Caco-2 (cell line): Measurements from ENCODE around the gene FGF6. TPM values are rescaled to one million over a fixed set of nuclear protein-coding genes. Genes with fewer than 3 reads are reported as not detected.

Experiments used
- BruUV-seq: library from RNA; stranded (reverse); fragments of 400-500 nt; replicated peaks from 2 replicates; lab custom pipeline; 2021; lab: Mats Ljungman, UMichigan
- CTCF ChIA-PET: fragments of 300-600 bp; sonication (Branson Sonifier 250); formaldehyde crosslinking; loops from one replicate; lab custom pipeline; 2022; ENCODE audit warnings: antibody characterized with exemption; lab: Charles Lee
- POLR2A ChIA-PET: fragments of 300-600 bp; sonication (Branson Sonifier 250); formaldehyde crosslinking; loops from one replicate; lab custom pipeline; 2022; ENCODE audit warnings: antibody characterized with exemption; lab: Charles Lee
- DNase-seq, 2 experiments: peaks; one replicate each; pipeline versions ENCODE4 v3.0.0 to v3.0.0-alpha.2; 2020 to 2022
- H3K27me3 ChIP-seq: replicated peaks from 2 replicates; pipeline ENCODE4 v1.6.0; 2011; ENCODE audit warnings: low read length; ENCODE audit not compliant: control insufficient read depth, insufficient read depth
- H3K36me3 ChIP-seq: 2 replicates; pipeline ENCODE4 v1.5.1; 2011; ENCODE audit warnings: low read length; ENCODE audit not compliant: control insufficient read depth, insufficient read depth
- H3K4me1 ChIP-seq: fragments of 250-450 bp; sonication (Bioruptor Pico); 2 replicates; pipeline ENCODE4 v1.5.1; 2020; ENCODE audit warnings: mild to moderate bottlenecking
- H3K4me3 ChIP-seq: 2 replicates; pipeline ENCODE4 v1.5.1; 2011; ENCODE audit warnings: low read depth, mild to moderate bottlenecking, control low read depth, low read length
- H3K9me3 ChIP-seq: fragments of 250-450 bp; sonication (Bioruptor Pico); 2 replicates; pipeline ENCODE4 v1.5.1; 2020; ENCODE audit warnings: mild to moderate bottlenecking, moderate library complexity
- H3K27ac Mint-ChIP-seq: one replicate; pipeline ENCODE4 v1.8.0; 2022; ENCODE audit warnings: mixed read lengths; ENCODE audit not compliant: unreplicated experiment
- H3K27me3 Mint-ChIP-seq: one replicate; pipeline ENCODE4 v1.8.0; 2022; ENCODE audit warnings: mixed read lengths; ENCODE audit not compliant: insufficient read depth, unreplicated experiment
- H3K36me3 Mint-ChIP-seq: one replicate; pipeline ENCODE4 v1.8.0; 2022; ENCODE audit warnings: mild to moderate bottlenecking, mixed read lengths; ENCODE audit not compliant: insufficient read depth, unreplicated experiment
- H3K4me1 Mint-ChIP-seq: one replicate; pipeline ENCODE4 v1.8.0; 2022; ENCODE audit warnings: low read depth, mixed read lengths; ENCODE audit not compliant: unreplicated experiment
- H3K4me3 Mint-ChIP-seq: one replicate; pipeline ENCODE4 v1.8.0; 2022; ENCODE audit warnings: mild to moderate bottlenecking, moderate library complexity, mixed read lengths; ENCODE audit not compliant: unreplicated experiment
- H3K9me3 Mint-ChIP-seq: one replicate; pipeline ENCODE4 v1.8.0; 2022; ENCODE audit warnings: mixed read lengths; ENCODE audit not compliant: unreplicated experiment
- intact Hi-C: fragments of 100-400 bp; cut with micrococcal nuclease; formaldehyde crosslinking; loops from one replicate; pipeline ENCODE4 v1.10.0; 2022; ENCODE audit not compliant: unreplicated experiment
- total RNA-seq: library from RNA; stranded (reverse); gene quantifications from 2 replicates; pipeline ENCODE4 v1.2.3, GENCODE V29; 2022
- TF ChIP-seq, protein P1 (sequence below), 2 experiments: fragments of 200-600 bp in 1 of 2; IDR thresholded peaks; 1 replicate in 1 of 2; 2 replicates in 1 of 2; pipeline versions ENCODE4 v1.5.1 to v1.8.0; 2011 to 2022; ENCODE audit warnings: antibody characterized with exemption in 1 of 2, control low read depth in 1 of 2, inconsistent platforms in 1 of 2, low read depth in 1 of 2, low read length in 1 of 2, mild to moderate bottlenecking in 1 of 2, moderate library complexity in 1 of 2; ENCODE audit not compliant: insufficient read depth in 1 of 2, severe bottlenecking in 1 of 2, unreplicated experiment in 1 of 2

FGF6 gene
- total RNA-seq, 1 experiment from 2014 or later, result not detected

DNA sequence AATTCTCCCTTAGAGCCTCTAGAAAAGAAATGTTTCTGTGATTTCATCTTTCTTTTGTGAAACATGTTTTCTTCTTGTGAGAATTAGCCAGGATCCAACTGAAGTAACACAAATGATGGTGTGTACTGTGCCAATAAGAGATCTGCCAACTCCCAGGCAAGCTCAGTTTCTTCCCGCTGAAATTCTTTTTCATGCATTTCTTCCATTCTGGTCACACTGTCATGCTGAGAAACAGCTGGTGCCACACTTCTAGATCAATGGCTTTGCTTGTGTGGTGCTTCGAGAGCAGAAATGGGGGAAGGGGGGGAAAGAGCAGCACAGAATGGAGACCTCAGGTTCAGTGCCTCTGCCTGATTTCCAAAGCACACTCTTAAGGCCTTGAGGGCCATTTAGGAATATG lies 41.4 kb upstream of the FGF6 start:
- Mint-ChIP-seq H3K27ac (no peak overlapping the region), H3K4me3 (no peak overlapping the region), H3K9me3 (no peaks in the 10 kb centered on the region), H3K4me1 (no peaks in the 10 kb centered on the region), H3K36me3 (peaks cover 14% of the 10 kb centered on the region), H3K27me3 (no peaks in the 10 kb centered on the region)
- peaks cover 2% of the 10 kb centered on the region; the same call in 1 of the 2 replicates for H3K36me3 ChIP-seq
- ChIA-PET POLR2A (no interaction called here), CTCF (no interaction called here)
- no peaks in the 10 kb centered on the region for H3K27me3 ChIP-seq
- intact Hi-C loops, result no loop called here
- no peak for DNase-seq
- no peak overlapping the region for H3K4me3 ChIP-seq
- no peaks in the 10 kb centered on the region for H3K4me1 ChIP-seq
- H3K9me3 ChIP-seq, result no peaks in the 10 kb centered on the region
- TF ChIP-seq, protein P1, sequence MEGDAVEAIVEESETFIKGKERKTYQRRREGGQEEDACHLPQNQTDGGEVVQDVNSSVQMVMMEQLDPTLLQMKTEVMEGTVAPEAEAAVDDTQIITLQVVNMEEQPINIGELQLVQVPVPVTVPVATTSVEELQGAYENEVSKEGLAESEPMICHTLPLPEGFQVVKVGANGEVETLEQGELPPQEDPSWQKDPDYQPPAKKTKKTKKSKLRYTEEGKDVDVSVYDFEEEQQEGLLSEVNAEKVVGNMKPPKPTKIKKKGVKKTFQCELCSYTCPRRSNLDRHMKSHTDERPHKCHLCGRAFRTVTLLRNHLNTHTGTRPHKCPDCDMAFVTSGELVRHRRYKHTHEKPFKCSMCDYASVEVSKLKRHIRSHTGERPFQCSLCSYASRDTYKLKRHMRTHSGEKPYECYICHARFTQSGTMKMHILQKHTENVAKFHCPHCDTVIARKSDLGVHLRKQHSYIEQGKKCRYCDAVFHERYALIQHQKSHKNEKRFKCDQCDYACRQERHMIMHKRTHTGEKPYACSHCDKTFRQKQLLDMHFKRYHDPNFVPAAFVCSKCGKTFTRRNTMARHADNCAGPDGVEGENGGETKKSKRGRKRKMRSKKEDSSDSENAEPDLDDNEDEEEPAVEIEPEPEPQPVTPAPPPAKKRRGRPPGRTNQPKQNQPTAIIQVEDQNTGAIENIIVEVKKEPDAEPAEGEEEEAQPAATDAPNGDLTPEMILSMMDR (IDR thresholded peaks at IDR 0.05; ENCODE audit: insufficient read depth in 1 of 2, low read depth in 1 of 2, low read length in 1 of 2, severe bottlenecking in 1 of 2, unreplicated experiment in 1 of 2), result no peak
- no TSS peak for BruUV-seq

DNA sequence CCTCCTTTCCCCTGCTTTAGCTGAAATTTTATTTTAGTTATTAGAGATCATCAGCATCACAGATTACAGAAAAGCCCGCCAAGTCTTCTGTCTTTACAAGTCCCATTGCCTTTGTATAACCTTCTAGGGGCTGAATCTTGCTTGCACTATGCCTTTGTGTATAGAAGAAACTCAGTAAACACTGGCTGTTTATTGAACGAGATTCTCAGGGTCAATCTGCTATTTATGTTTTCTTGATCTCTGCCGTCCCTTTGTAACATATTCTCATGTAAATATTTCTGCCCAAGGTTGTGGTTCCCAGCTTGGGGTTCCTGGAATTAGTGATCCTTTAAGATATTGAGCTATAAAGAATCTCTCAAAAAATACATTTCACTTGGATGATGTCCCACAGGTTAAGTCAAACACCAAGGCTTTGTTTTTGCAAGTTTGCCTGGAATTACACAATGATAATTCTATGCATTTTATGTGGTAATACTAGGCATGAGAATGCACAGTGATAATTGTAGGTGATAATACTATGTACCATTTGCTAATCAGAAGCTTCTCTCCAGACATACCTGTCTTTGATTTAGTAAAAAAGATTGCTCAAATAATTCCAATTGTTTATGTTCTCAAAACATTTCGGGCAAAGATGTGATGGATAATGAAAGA lies 40.6 kb upstream of the FGF6 start:
- CTCF ChIA-PET, result no interaction called here
- POLR2A ChIA-PET, result no interaction called here
- Mint-ChIP-seq H3K36me3 (peaks cover 14% of the 10 kb centered on the region), H3K4me3 (no peak overlapping the region), H3K27me3 (no peaks in the 10 kb centered on the region), H3K4me1 (no peaks in the 10 kb centered on the region), H3K9me3 (no peaks in the 10 kb centered on the region), H3K27ac (no peak overlapping the region)
- Histone ChIP-seq H3K27me3 (no peaks in the 10 kb centered on the region), H3K9me3 (no peaks in the 10 kb centered on the region), H3K36me3 (peaks cover 2% of the 10 kb centered on the region; the same call in 1 of the 2 replicates), H3K4me3 (no peak overlapping the region), H3K4me1 (no peaks in the 10 kb centered on the region)
- TF ChIP-seq, protein P1 (IDR thresholded peaks at IDR 0.05; ENCODE audit: insufficient read depth in 1 of 2, low read depth in 1 of 2, low read length in 1 of 2, severe bottlenecking in 1 of 2, unreplicated experiment in 1 of 2), result no peak
- BruUV-seq, result no TSS peak
- DNase-seq, result no peak
- intact Hi-C loops, result no loop called here

DNA sequence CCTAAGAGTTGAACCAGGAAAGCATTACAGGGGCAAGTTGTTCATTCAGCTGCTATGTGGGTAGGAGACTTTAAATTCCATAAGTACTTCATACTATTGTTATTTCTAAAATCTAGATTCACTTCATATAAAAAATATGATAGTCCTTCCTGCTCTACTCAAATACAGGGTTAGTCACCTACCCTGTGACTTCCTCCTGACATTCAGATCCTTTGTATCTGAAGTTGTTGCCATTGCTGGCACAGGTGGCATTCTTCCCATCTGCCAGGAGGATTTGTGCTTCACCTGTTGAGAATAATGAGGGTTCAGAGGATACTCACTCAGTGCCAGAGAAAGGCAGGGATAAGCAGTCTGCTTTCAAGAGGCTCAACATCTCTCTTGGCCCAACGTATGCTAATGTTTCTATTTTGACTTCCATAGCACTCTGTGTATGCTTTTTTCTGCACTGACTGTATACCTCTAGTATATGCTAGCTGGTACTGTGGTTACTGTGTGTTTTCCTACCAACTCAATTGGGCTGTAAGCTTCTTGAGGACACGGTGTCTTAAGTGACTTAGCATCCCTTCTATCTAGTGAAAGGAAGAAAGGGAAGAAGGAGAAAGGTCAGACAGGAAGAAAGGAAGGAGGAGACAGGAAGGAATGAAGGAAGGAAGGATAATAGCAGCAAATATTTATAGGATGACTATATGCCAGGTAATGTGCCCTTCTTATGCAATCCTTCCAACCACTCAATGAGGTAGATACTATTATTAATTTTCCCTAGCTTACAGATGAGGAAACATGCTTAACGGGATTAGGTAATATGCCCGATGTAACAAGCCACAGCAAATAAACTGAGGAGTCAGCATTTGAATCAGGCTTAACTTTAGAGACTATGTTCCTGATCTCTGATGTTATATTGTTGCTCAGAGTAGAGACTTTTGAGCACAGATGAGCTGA lies 38.5 kb upstream of the FGF6 start:
- Mint-ChIP-seq H3K4me3 (no peak overlapping the region), H3K27me3 (peaks cover 3% of the 10 kb centered on the region), H3K36me3 (peaks cover 7% of the 10 kb centered on the region), H3K27ac (no peak overlapping the region), H3K9me3 (peaks cover 14% of the 10 kb centered on the region), H3K4me1 (no peaks in the 10 kb centered on the region)
- CTCF ChIA-PET, result no interaction called here
- POLR2A ChIA-PET, result no interaction called here
- Histone ChIP-seq H3K9me3 (peaks cover 10% of the 10 kb centered on the region; the same call in 1 of the 2 replicates), H3K27me3 (no peaks in the 10 kb centered on the region), H3K4me3 (no peak overlapping the region), H3K36me3 (peaks cover 2% of the 10 kb centered on the region; the same call in 1 of the 2 replicates), H3K4me1 (no peaks in the 10 kb centered on the region)
- DNase-seq, result no peak
- intact Hi-C loops, result no loop called here
- BruUV-seq, result no TSS peak
- TF ChIP-seq, protein P1 (IDR thresholded peaks at IDR 0.05; ENCODE audit: insufficient read depth in 1 of 2, low read depth in 1 of 2, low read length in 1 of 2, severe bottlenecking in 1 of 2, unreplicated experiment in 1 of 2), result no peak
